ENCODE results near the gene PCCA.

DNA sequence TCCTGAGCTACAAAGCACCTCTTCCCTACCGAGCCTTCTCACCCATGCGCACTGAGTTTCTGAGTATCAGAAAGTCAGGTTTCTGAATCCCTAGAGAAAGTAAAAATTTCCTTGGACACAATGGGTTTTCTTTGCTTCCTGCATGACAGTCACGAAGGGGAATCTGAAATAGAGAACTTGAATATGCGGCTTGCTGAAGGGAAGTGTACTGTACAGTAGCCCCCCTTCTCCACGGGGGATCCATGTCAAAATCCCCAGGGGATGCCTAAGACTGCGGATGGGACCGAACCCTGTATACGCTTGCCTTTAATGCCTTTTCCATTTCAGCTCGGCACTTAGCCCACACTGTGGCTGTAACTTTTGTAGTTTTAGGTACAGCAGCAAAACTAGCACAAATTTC, 391.8 kb downstream of the PCCA start:
- no peak for TF ChIP-seq POLR2A (IDR thresholded peaks at IDR 0.05)
- TF ChIP-seq, protein P1, sequence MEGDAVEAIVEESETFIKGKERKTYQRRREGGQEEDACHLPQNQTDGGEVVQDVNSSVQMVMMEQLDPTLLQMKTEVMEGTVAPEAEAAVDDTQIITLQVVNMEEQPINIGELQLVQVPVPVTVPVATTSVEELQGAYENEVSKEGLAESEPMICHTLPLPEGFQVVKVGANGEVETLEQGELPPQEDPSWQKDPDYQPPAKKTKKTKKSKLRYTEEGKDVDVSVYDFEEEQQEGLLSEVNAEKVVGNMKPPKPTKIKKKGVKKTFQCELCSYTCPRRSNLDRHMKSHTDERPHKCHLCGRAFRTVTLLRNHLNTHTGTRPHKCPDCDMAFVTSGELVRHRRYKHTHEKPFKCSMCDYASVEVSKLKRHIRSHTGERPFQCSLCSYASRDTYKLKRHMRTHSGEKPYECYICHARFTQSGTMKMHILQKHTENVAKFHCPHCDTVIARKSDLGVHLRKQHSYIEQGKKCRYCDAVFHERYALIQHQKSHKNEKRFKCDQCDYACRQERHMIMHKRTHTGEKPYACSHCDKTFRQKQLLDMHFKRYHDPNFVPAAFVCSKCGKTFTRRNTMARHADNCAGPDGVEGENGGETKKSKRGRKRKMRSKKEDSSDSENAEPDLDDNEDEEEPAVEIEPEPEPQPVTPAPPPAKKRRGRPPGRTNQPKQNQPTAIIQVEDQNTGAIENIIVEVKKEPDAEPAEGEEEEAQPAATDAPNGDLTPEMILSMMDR (IDR thresholded peaks at IDR 0.05), result no peak

Data from tibial nerve (tissue), 3 donors.